Epithelial cell of esophagus (primary cell): ENCODE measurements around the gene CCL3.
"Not testable (repeated sequence)": the region's sequence is repeated elsewhere in the genome, so short reads cannot be mapped to it uniquely, and the experiment has no call there.

ENCODE experiments used
- DNase-seq: peaks from one replicate; pipeline ENCODE4 v3.0.0; 2010; ENCODE audit warnings: low read depth
- H3K4me3 ChIP-seq: 2 replicates; pipeline ENCODE4 v1.5.1; 2011; ENCODE audit warnings: mild to moderate bottlenecking, low read length, control low read depth
- CTCF ChIP-seq: IDR thresholded peaks from 2 replicates; pipeline ENCODE4 v1.5.1; 2011; ENCODE audit warnings: low read depth, mild to moderate bottlenecking, low read length, control low read depth, inconsistent platforms; ENCODE audit not compliant: insufficient read depth; ENCODE audit errors: missing control alignments

Gene CCL3

GRCh38 chr17:36124879-36125824 lies 35.2 kb upstream of the CCL3 start:
- H3K4me3 ChIP-seq: no peak overlapping the region
- DNase-seq: no peak
- peak; percentile 2 for TF ChIP-seq CTCF

- DNase-seq: no peak
- TF ChIP-seq CTCF: no peak
These were observed 33.5 kb upstream of the CCL3 start for GRCh38 chr17:36123431-36123830.

GRCh38 chr17:36121099-36121498 lies 31.2 kb upstream of the CCL3 start:
- not testable (repeated sequence) for DNase-seq

More at GRCh38 chr17:36123431-36123830, 33.5 kb upstream of the CCL3 start:
- H3K4me3 ChIP-seq: no peak overlapping the region

GRCh38 chr17:36120221-36120620 lies 30.3 kb upstream of the CCL3 start:
- no peak for DNase-seq
- H3K4me3 ChIP-seq: no peak overlapping the region
- TF ChIP-seq CTCF: no peak

More at GRCh38 chr17:36121099-36121498, 31.2 kb upstream of the CCL3 start:
- not testable (repeated sequence) for H3K4me3 ChIP-seq

GRCh38 chr17:36118477-36119353 lies 28.8 kb upstream of the CCL3 start:
- DNase-seq: no peak
- TF ChIP-seq CTCF: no peak
- H3K4me3 ChIP-seq: no peak overlapping the region

DNA sequence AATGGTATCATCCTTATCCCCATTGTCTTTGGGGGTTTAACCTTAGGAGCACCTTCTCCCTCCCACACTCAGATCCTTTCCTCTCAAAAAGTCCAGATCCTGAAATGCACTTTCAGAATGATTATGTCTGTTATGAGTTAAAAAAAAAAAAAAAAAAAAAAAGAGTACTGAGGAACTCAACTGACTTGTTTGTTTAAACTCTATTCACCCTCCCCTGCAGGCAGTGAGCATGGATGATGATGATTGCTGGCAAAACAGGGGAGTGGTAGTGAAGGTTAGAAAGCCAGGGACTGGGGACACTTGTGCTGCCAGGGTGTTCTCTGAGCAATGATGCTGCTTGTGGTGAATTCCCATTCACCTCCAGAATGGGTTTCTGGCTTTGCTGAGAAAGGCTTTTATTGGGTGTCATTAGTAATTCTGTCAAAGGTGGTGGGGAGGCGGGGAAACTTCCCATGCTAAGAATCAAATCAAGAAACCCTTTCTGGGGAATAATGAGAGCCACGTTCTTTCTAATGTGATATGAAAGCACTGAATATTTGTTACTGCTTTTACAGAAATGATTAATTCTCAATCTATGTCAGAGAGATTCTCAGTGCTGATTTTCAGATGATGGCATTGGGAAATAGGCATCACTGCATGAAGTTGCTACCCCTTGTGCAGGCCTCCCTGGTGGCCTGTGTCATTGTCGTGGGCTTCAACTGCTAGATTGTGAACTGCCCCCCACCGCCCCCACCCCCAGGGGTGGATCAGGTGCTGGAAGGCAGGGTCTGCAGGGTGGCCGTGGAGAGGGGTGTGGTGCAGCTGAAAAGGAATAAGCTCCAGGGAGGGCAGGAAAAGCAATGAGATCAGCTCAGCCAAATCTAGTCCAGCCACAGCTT lies 27.8 kb upstream of the CCL3 start:
- DNase-seq: no peak
- TF ChIP-seq CTCF: no peak
- H3K4me3 ChIP-seq: no peak overlapping the region

DNA sequence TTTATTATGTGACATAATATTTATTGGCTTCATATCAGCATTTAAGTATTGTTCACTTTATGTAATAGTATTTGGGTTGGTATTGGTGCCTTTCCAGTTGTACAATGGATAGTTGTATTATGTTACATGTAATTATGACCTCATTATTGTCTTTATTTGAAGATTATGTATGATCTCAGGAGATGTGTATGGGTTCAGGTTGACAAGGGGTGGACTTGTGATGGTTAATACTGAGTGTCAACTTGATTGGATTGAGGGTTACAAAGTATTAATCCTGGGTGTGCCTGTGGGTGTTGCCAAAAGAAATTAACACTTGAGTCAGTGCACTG lies 25.7 kb upstream of the CCL3 start:
- DNase-seq, H3K4me3 ChIP-seq: not testable (repeated sequence)

DNA sequence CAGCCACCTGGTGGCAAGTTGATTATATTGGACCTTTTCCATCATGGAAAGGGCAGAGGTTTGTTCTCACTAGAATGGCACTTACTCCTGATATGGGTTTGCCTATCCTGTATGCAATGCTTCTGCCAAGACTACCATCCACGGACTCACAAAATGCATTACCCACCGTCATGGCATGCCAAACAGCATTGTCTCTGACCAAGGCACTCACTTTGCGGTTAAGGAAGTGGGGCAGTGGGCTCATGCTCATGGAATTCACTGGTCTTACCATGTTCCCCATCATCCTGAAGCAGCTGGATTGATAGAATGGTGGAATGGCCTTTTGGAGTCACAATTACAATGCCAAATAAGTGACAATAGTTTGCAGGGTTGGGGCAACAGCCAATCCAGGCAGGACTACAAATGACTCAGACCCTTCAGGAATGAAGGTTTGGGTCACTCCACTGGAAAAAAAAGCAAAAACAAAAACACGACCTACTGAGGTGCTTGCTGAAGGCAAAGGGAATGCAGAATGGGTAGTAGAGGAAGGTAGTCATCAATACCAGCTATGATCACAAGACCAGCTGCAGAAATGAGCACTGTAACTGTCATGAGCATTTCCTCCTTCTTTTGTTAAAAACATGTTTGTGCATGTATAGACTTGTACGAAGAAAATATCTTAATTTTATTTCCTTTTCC lies 25.2 kb upstream of the CCL3 start:
- peak; percentile 72 for DNase-seq
- not testable (repeated sequence) for H3K4me3 ChIP-seq

- not testable (repeated sequence) for DNase-seq, H3K4me3 ChIP-seq
These were observed 23.2 kb upstream of the CCL3 start for GRCh38 chr17:36113131-36113530.
